Colonic mucosa (tissue), 4 donors: ENCODE results near the gene SF3A2. TPM values are rescaled to one million over a fixed set of nuclear protein-coding genes. Genes with fewer than 3 reads are reported as not detected.

Experiments used
- DNase-seq: peaks from one replicate; pipeline ENCODE4 v3.0.0-alpha.2; 2020
- H3K27ac ChIP-seq: fragments of 200-600 bp; one replicate; pipeline ENCODE4 v1.8.0; 2021
- H3K27me3 ChIP-seq: fragments of 200-600 bp; one replicate; pipeline ENCODE4 v1.8.0; 2021
- H3K36me3 ChIP-seq: fragments of 200-600 bp; one replicate; pipeline ENCODE4 v1.8.0; 2021
- H3K4me1 ChIP-seq: fragments of 200-600 bp; one replicate; pipeline ENCODE4 v1.8.0; 2021; ENCODE audit warnings: mild to moderate bottlenecking
- H3K4me3 ChIP-seq: fragments of 200-600 bp; one replicate; pipeline ENCODE4 v1.8.0; 2021
- H3K9ac ChIP-seq, 2 donors: one replicate each; pipeline ENCODE4 v1.7.0; 2013; ENCODE audit warnings: control low read depth in 2 of 2, low read depth in 2 of 2, low read length in 2 of 2
- H3K9me3 ChIP-seq: fragments of 200-600 bp; one replicate; pipeline ENCODE4 v1.8.0; 2021
- intact Hi-C: fragments of 100-400 bp; cut with DNase I; formaldehyde crosslinking; loops from one replicate; pipeline ENCODE4 v1.14.1; 2022
- total RNA-seq, 2 donors: library from RNA; stranded (reverse); fragmentation: NEBNext Ultra II Directional in 1 of 2; extraction: Animal tissue kit (Norgen Biotek cat#: 25700) in 1 of 2; gene quantifications; one replicate each; pipeline ENCODE4 v1.2.1, GENCODE V29; 2021
- TF ChIP-seq, protein P1 (sequence below): fragments of 200-600 bp; IDR thresholded peaks from one replicate; pipeline ENCODE4 v1.8.0; 2022; ENCODE audit warnings: antibody characterized with exemption, mild to moderate bottlenecking
- donor health status: healthy.
- donor health status: DM: no; HTN: no; CAD: no.
- donor health status: DM: no; HTN: no; CAD: no.

The SF3A2 gene
- total RNA-seq, 2 donors from 2014 or later: 60.9 to 99.8 TPM

DNA sequence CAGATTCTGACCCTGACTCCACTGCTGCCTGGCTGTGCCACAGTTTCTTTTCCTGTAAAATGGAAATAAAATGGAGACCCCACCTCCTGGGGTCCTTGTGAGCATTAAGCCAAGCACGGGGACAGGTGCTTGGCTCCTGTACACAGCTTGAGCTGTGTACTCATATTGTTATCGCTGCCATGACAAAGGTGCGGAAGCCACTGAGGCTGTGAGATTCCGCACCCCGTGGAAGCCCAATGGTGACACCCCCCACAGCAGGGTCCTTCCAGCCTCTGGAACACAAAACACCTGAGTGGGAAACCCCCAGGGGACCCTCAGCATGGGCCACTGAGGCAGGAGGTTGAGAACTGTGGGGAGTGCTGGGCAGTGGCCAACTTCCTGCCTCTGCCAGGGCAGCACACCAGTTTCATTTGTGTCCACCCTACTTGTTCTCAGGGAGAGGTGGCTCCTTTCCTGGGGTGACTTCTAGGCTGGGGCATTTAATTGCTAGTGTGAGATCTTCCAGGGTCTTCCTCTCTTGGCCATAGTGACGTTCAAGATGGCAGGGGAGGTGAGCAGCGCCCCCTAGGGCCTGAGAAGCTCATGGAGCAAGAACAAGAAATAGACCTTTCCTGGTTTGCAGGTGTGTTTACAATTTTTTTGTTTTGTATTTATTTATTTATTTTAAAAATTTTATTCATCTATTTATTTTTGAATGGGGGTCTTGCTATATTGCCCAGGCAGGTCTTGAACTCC, 25.0 kb downstream of the SF3A2 start:
- Histone ChIP-seq H3K4me3 (no peak overlapping the region), H3K9me3 (no peaks in the 10 kb centered on the region), H3K9ac (no peak overlapping the region), H3K27me3 (no peaks in the 10 kb centered on the region), H3K27ac (peak overlapping the region; percentile 68), H3K4me1 (peaks cover 12% of the 10 kb centered on the region), H3K36me3 (no peaks in the 10 kb centered on the region)
- peak; percentile 68 for DNase-seq
- TF ChIP-seq, protein P1, sequence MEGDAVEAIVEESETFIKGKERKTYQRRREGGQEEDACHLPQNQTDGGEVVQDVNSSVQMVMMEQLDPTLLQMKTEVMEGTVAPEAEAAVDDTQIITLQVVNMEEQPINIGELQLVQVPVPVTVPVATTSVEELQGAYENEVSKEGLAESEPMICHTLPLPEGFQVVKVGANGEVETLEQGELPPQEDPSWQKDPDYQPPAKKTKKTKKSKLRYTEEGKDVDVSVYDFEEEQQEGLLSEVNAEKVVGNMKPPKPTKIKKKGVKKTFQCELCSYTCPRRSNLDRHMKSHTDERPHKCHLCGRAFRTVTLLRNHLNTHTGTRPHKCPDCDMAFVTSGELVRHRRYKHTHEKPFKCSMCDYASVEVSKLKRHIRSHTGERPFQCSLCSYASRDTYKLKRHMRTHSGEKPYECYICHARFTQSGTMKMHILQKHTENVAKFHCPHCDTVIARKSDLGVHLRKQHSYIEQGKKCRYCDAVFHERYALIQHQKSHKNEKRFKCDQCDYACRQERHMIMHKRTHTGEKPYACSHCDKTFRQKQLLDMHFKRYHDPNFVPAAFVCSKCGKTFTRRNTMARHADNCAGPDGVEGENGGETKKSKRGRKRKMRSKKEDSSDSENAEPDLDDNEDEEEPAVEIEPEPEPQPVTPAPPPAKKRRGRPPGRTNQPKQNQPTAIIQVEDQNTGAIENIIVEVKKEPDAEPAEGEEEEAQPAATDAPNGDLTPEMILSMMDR: peak; percentile 57
- intact Hi-C loops: no loop called here

DNA sequence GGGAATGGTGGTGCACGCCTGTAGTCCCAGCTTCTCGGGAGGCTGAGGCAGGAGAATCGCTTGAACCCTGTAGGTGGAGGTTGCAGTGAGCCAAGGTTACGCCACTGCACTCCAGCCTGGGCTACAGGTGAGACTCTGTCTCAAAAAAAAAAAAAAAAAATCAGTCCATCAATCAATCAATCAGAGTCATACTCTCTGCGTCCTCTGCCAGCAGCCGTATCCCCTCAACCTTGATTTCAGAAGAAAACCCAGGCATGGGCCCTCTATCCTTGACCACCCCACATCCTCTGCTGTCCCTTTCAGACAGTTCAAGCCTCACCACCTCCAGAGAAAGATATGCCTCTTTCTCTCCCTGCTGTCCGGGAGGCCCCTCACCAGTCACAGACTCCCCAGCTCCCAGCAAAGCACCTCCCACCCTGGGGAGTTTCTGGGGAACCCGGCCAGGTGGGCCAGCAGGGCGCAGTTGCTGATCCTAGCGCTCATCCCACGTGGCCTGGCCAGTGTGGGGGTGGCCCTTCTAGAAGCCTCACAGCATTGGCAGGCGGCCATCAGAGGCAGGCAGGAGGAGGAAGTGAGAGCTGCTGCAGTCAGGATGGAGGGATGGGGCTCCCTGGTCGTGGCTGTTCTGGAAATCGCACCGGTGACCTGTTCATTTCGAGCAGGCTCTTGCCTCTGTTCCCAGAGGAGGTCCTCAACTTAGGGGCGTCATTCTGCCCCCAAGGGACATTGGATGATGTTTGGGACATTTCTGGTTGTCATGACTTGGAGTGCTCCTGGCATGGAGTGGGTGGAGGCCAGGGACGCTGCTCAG, 29.8 kb downstream of the SF3A2 start:
- H3K36me3 ChIP-seq: no peaks in the 10 kb centered on the region
- peak; percentile 96 for DNase-seq
- H3K27me3 ChIP-seq: no peaks in the 10 kb centered on the region
- intact Hi-C loops: no loop called here
- H3K9me3 ChIP-seq: no peaks in the 10 kb centered on the region
- H3K4me3 ChIP-seq: no peak overlapping the region
- H3K4me1 ChIP-seq: peaks cover 9% of the 10 kb centered on the region
- peak overlapping the region in 1 of 2 donors; percentile 35 for H3K9ac ChIP-seq
- TF ChIP-seq, protein P1: no peak
- peak overlapping the region; percentile 71 for H3K27ac ChIP-seq

DNA sequence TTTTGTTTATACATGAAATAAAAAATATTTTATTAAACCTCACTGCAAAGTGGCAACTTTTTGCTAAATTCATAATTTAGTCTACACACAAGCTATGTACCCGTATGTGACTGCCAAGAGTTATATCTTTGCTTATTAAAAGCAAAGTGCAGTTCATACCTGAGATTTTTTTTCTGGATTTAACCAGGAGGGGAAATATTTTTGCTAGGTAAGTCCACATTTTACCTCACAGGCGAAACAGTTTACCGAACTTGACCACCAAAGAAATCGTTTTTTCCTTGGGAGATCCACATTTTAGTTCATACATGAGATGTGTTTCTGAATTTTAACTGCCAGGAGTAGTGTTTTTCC, 31.8 kb downstream of the SF3A2 start:
- TF ChIP-seq, protein P1: no peak
- intact Hi-C loops: no loop called here
- Histone ChIP-seq H3K4me1 (peaks cover 27% of the 10 kb centered on the region), H3K4me3 (no peak overlapping the region), H3K27me3 (no peaks in the 10 kb centered on the region), H3K36me3 (no peaks in the 10 kb centered on the region), H3K9ac (peak overlapping the region in 1 of 2 donors; percentile 58), H3K9me3 (no peaks in the 10 kb centered on the region), H3K27ac (no peak overlapping the region)
- no peak for DNase-seq

DNA sequence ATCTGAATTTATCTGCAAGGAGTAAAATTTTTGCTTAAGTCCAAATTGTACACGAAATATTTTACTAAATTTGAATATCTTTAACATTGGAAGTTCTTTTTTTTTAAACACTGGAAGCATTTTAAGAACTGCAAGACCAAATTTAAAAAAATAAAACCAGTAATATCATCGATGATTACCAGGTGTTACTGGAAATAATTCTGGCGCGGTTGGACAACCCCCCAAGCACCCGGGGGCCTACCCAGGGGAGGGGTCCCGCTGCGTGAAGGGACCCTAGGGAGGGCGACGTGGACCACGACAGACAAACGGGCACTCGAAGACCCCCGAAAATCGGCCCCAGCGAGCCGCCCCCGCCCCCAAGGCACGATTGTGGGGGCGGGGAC, 32.2 kb downstream of the SF3A2 start:
- H3K27ac ChIP-seq: peak overlapping the region; percentile 99
- H3K4me3 ChIP-seq: peak overlapping the region; percentile 98
- no peaks in the 10 kb centered on the region for H3K9me3 ChIP-seq
- no peaks in the 10 kb centered on the region for H3K27me3 ChIP-seq
- H3K36me3 ChIP-seq: no peaks in the 10 kb centered on the region
- no peak for DNase-seq
- H3K9ac ChIP-seq: peak overlapping the region; percentile 58 to 64
- peaks cover 30% of the 10 kb centered on the region for H3K4me1 ChIP-seq
- TF ChIP-seq, protein P1: no peak
- intact Hi-C loops: no loop called here

DNA sequence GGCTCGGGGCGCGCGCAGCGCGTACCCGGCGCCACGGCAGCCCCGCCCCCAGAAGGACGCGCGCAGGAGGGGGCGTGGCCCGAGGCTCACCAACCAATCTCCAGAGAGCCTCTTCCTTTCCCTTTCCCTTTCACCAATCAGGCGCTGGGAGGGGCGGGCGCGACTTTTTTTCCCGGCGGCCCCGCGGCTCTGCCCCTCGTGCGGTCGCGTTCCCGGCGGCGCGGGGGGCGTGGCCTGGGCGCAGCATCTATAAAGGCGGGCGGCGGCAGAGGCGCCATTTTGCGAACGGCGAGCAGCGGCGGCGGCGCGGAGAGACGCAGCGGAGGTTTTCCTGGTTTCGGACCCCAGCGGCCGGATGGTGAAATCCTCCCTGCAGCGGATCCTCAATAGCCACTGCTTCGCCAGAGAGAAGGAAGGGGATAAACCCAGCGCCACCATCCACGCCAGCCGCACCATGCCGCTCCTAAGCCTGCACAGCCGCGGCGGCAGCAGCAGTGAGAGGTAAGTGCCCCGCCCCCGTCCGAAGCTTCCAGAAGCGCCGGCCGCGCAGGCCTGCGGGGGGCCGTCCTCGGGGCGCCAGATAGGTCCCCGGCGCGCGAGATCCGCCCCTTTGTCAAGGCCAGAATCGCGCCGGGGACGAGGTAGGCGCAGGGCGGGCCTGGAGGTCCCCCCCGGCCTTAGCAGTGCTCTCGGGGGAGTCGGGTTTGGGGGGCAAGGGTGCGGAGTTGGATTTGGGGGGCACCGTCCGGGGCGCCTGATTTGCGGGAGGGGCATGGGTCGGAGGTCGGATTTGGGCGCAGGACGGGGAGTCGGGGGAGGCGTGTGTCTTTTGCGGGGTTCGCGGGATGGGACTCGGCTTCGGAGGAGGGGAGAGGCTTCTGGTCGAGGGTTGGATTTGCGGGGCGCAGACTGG, 32.9 kb downstream of the SF3A2 start:
- Histone ChIP-seq H3K4me3 (peak overlapping the region; percentile 98), H3K9me3 (no peaks in the 10 kb centered on the region), H3K9ac (peak overlapping the region; percentile 95 to 100), H3K36me3 (no peaks in the 10 kb centered on the region), H3K27me3 (no peaks in the 10 kb centered on the region), H3K27ac (peak overlapping the region; percentile 99), H3K4me1 (peaks cover 36% of the 10 kb centered on the region)
- peak; percentile 99 for DNase-seq
- TF ChIP-seq, protein P1: no peak
- intact Hi-C loops: loop anchor here (5.0 kb wide), 1 partner anchor 32 kb away; the partner anchor contains the start of genes PLEKHJ1 and SF3A2
